Coronary artery (tissue), 2 donors: ENCODE measurements around the gene VIT.

Experiments
- DNase-seq: peaks from one replicate; pipeline ENCODE4 v3.0.0-alpha.2; 2017; ENCODE audit warnings: low spot score
- H3K27ac ChIP-seq, 2 donors: fragments of 200-600 bp; sonication (generic); one replicate each; pipeline ENCODE4 v1.5.1; 2016 to 2019
- H3K4me3 ChIP-seq: fragments of 200-600 bp; sonication (generic); 2 replicates; pipeline ENCODE4 v1.5.1; 2016; ENCODE audit warnings: mild to moderate bottlenecking, moderate library complexity
- CTCF ChIP-seq: fragments of 200-600 bp; sonication (generic); IDR thresholded peaks from one replicate; pipeline ENCODE4 v1.5.1; 2019; ENCODE audit warnings: antibody characterized with exemption

The VIT gene

GRCh38 chr2:36831185-36831584 is 134.7 kb downstream of the VIT start:
- Histone ChIP-seq H3K27ac (no peak overlapping the region), H3K4me3 (no peak overlapping the region)
- TF ChIP-seq CTCF = no peak
- no peak for DNase-seq

- TF ChIP-seq CTCF = no peak
- DNase-seq = no peak
- Histone ChIP-seq H3K27ac (no peak overlapping the region), H3K4me3 (no peak overlapping the region)
Measured at GRCh38 chr2:36834203-36834602, 137.7 kb downstream of the VIT start.

GRCh38 chr2:36834731-36835524 is 138.4 kb downstream of the VIT start:
- DNase-seq = no peak
- Histone ChIP-seq H3K27ac (no peak overlapping the region), H3K4me3 (no peak overlapping the region)
- TF ChIP-seq CTCF = no peak

- TF ChIP-seq CTCF = no peak
- Histone ChIP-seq H3K4me3 (no peak overlapping the region), H3K27ac (no peak overlapping the region)
- no peak for DNase-seq
Measured at GRCh38 chr2:36839976-36840617, 143.6 kb downstream of the VIT start.

GRCh38 chr2:36843838-36844237 is 147.3 kb downstream of the VIT start:
- Histone ChIP-seq H3K4me3 (no peak overlapping the region), H3K27ac (no peak overlapping the region)
- no peak for DNase-seq
- TF ChIP-seq CTCF = no peak

- H3K4me3 ChIP-seq = no peak overlapping the region
- TF ChIP-seq CTCF = no peak
Measured at GRCh38 chr2:36849265-36849664, 152.8 kb downstream of the VIT start.

GRCh38 chr2:36854241-36854640 is 157.7 kb downstream of the VIT start:
- no peak overlapping the region for H3K4me3 ChIP-seq
- DNase-seq = no peak
- TF ChIP-seq CTCF = no peak
- H3K27ac ChIP-seq = no peak overlapping the region

More at GRCh38 chr2:36849265-36849664, 152.8 kb downstream of the VIT start:
- no peak for DNase-seq
- no peak overlapping the region for H3K27ac ChIP-seq
